Fibroblast of peridontal ligament (primary cell): Measurements from ENCODE around the gene NUP85.
"Not testable (repeated sequence)": the region's sequence is repeated elsewhere in the genome, so short reads cannot be mapped to it uniquely, and the experiment has no call there.

Experiments
- DNase-seq: peaks from one replicate; pipeline ENCODE4 v3.0.0-alpha.2; 2010; ENCODE audit errors: extremely low read depth

The NUP85 gene

GRCh38 chr17:75241996-75242460, 36.5 kb downstream of the NUP85 start:
- DNase-seq = peak; percentile 47

GRCh38 chr17:75242461-75243042, 37.1 kb downstream of the NUP85 start:
- no peak for DNase-seq

- no peak for DNase-seq
These were observed 38.8 kb downstream of the NUP85 start for GRCh38 chr17:75244133-75244866.

- no peak for DNase-seq
These were observed 39.5 kb downstream of the NUP85 start for GRCh38 chr17:75245011-75245410.

GRCh38 chr17:75246404-75246803, 40.9 kb downstream of the NUP85 start:
- DNase-seq = no peak

- DNase-seq = no peak
These were observed 44.1 kb downstream of the NUP85 start for GRCh38 chr17:75249564-75249963.

- peak; percentile 90 for DNase-seq
These were observed 44.6 kb downstream of the NUP85 start for GRCh38 chr17:75250009-75250471.

GRCh38 chr17:75252039-75252816, 46.7 kb downstream of the NUP85 start:
- DNase-seq = no peak

- DNase-seq = not testable (repeated sequence)
These were observed 50.6 kb downstream of the NUP85 start for GRCh38 chr17:75255954-75256698.

GRCh38 chr17:75257228-75257627, 51.7 kb downstream of the NUP85 start:
- DNase-seq = not testable (repeated sequence)

- no peak for DNase-seq
These were observed 55.3 kb downstream of the NUP85 start for GRCh38 chr17:75260641-75261335.

- peak; percentile 92 for DNase-seq
These were observed 56.0 kb downstream of the NUP85 start, which contains the start of the genes GGA3 and MRPS7 for GRCh38 chr17:75261336-75262111. Gene GGA3 (minus strand): TSS chr17:75261606. CDS start chr17:75261587, 19 bp downstream. Gene MRPS7 (plus strand): TSS chr17:75261879. CDS start chr17:75261901, 22 bp downstream.

GRCh38 chr17:75262112-75262606, 56.7 kb downstream of the NUP85 start:
- no peak for DNase-seq

- no peak for DNase-seq
These were observed 57.6 kb downstream of the NUP85 start for GRCh38 chr17:75263055-75263454.

GRCh38 chr17:75265614-75266315, 60.3 kb downstream of the NUP85 start:
- no peak for DNase-seq

GRCh38 chr17:75266316-75267152, 61.1 kb downstream of the NUP85 start:
- DNase-seq = no peak

GRCh38 chr17:75267153-75267410, 61.6 kb downstream of the NUP85 start:
- no peak for DNase-seq

GRCh38 chr17:75267411-75268232, 62.1 kb downstream of the NUP85 start:
- no peak for DNase-seq
